Upper lobe of right lung (tissue), 1 donor: ENCODE measurements around the gene SDHAF4. TPM values are rescaled to one million over a fixed set of nuclear protein-coding genes. Genes with fewer than 3 reads are reported as not detected.

ENCODE experiments used
- ATAC-seq: fragments of 200-7000 bp; cut with Tn5 transposase; one replicate; pipeline ENCODE4 v1.9.1; 2020; ENCODE audit warnings: mild to moderate bottlenecking, moderate library complexity
- DNase-seq: peaks from one replicate; pipeline ENCODE4 v3.0.0-alpha.2; 2020
- H3K27ac ChIP-seq: fragments of 200-600 bp; one replicate; pipeline ENCODE4 v1.8.0; 2022
- H3K27me3 ChIP-seq: fragments of 200-600 bp; one replicate; pipeline ENCODE4 v1.8.0; 2022; ENCODE audit warnings: mild to moderate bottlenecking
- H3K36me3 ChIP-seq: fragments of 200-600 bp; one replicate; pipeline ENCODE4 v1.8.0; 2022
- H3K4me1 ChIP-seq: fragments of 200-600 bp; one replicate; pipeline ENCODE4 v1.8.0; 2022
- H3K4me3 ChIP-seq: fragments of 200-600 bp; one replicate; pipeline ENCODE4 v1.8.0; 2022; ENCODE audit warnings: mild to moderate bottlenecking
- H3K9me3 ChIP-seq: fragments of 200-600 bp; one replicate; pipeline ENCODE4 v1.8.0; 2022
- CTCF ChIP-seq: fragments of 200-600 bp; IDR thresholded peaks from one replicate; pipeline ENCODE4 v1.8.0; 2022; ENCODE audit warnings: antibody characterized with exemption
- intact Hi-C: fragments of 100-400 bp; cut with DNase I; formaldehyde crosslinking; loops from one replicate; pipeline ENCODE4 v1.11.0; 2022
- total RNA-seq: library from RNA; stranded (reverse); fragmentation: NEBNext Ultra II Directional; extraction: Animal tissue kit (Norgen Biotek cat#: 25700); gene quantifications from one replicate; pipeline ENCODE4 v1.2.1, GENCODE V29; 2021
- donor health status: DM: no; HTN: yes; CAD: no; lungs with severe emphysema.

Gene SDHAF4
- total RNA-seq, 1 donor from 2014 or later = 9.2 TPM

- H3K36me3 ChIP-seq = no peaks in the 10 kb centered on the region
- no peak for ATAC-seq
- no peak for TF ChIP-seq CTCF
- H3K9me3 ChIP-seq = no peaks in the 10 kb centered on the region
- intact Hi-C loops = no loop called here
- H3K27ac ChIP-seq = no peak overlapping the region
- no peaks in the 10 kb centered on the region for H3K27me3 ChIP-seq
- no peaks in the 10 kb centered on the region for H3K4me1 ChIP-seq
- no peak for DNase-seq
- H3K4me3 ChIP-seq = no peak overlapping the region
Measured at GRCh38 chr6:70633870-70634269, 67.1 kb downstream of the SDHAF4 start.

- DNase-seq (no peak), ATAC-seq (no peak)
- Histone ChIP-seq H3K4me3 (no peak overlapping the region), H3K9me3 (no peaks in the 10 kb centered on the region), H3K27ac (no peak overlapping the region), H3K4me1 (no peaks in the 10 kb centered on the region), H3K27me3 (no peaks in the 10 kb centered on the region), H3K36me3 (no peaks in the 10 kb centered on the region)
- TF ChIP-seq CTCF = no peak
- intact Hi-C loops = no loop called here
Measured at GRCh38 chr6:70636596-70636995, 69.9 kb downstream of the SDHAF4 start.

DNA sequence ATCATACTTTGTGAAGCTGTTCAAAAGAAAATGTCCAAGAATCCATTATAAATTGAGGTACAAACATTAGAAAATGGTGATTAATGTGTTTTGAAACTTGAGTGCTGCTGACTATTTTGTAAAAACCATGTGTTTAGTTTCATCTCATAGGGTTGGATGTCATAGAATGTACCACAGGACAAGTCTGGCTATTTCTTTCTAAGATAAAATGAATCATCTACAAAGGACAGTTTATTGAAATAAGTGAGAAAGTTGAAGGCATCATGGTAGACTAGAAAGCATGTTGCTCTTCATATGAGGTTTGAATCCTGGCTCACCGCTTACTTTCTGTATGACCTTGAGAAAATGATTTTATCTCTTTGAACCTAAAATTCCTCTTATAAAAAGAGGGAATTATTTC, 71.7 kb downstream of the SDHAF4 start:
- Histone ChIP-seq H3K9me3 (no peaks in the 10 kb centered on the region), H3K4me1 (no peaks in the 10 kb centered on the region), H3K4me3 (no peak overlapping the region), H3K27me3 (no peaks in the 10 kb centered on the region), H3K27ac (no peak overlapping the region), H3K36me3 (no peaks in the 10 kb centered on the region)
- intact Hi-C loops = no loop called here
- DNase-seq = no peak
- no peak for TF ChIP-seq CTCF
- ATAC-seq = no peak

Other genes with a start within 250 kb of the SDHAF4 start
- 24.1 TPM for gene FAM135A, start 153.4 kb upstream of the SDHAF4 start, total RNA-seq
- gene SMAP1, start 101.0 kb downstream of the SDHAF4 start, total RNA-seq = 25.0 TPM